Measurements from ENCODE around the gene CAPS.

Gene CAPS

DNA sequence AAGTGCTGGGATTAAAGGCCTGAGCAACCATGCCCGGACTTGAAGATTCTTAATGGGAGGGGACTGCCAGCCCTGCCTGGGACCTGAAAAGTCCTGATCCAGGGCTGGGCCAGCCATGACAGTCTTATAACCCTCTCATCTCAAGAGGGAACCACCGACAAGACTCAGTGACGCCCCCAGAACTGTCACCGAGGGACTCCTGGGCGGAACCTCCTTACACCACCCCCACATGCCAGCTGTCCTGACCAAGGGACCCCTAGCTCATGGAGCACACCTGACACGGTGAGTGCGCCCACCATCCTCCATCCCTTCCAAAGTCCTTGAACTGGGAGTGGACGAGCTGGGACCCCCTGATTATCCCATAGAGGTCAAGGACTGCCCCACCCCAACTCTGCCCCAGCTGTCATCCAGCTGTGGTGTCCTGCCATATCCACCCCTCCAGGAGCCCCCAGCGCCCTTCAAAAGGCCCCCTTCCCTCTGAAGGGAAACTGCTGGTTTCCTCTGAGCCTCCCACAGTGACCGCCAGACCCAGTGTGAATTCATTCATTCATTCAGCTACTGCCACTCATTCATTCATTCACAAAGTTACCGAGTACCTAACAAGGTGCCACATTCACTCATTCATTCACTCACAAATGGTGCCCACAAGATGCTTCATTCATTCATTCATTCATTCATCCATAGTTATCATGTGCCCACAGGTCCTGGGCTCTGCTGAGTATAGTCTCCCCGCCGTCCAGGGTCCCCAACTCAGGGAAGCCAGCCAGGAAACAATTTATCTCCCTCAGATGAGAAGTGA is 14.1 kb upstream of the CAPS start:
- H3K4me3 ChIP-seq (ENCODE audit: low read depth, low read length): no peak overlapping the region
- ChIA-PET POLR2A (no interaction called here), CTCF (interaction anchor here (1.2 to 2.9 kb wide), 3 partner anchors 9 to 96 kb away, joined by 3 to 22 read pairs (median 5); partner anchors contain the start of gene NRTN)
- TF ChIP-seq, protein P1, sequence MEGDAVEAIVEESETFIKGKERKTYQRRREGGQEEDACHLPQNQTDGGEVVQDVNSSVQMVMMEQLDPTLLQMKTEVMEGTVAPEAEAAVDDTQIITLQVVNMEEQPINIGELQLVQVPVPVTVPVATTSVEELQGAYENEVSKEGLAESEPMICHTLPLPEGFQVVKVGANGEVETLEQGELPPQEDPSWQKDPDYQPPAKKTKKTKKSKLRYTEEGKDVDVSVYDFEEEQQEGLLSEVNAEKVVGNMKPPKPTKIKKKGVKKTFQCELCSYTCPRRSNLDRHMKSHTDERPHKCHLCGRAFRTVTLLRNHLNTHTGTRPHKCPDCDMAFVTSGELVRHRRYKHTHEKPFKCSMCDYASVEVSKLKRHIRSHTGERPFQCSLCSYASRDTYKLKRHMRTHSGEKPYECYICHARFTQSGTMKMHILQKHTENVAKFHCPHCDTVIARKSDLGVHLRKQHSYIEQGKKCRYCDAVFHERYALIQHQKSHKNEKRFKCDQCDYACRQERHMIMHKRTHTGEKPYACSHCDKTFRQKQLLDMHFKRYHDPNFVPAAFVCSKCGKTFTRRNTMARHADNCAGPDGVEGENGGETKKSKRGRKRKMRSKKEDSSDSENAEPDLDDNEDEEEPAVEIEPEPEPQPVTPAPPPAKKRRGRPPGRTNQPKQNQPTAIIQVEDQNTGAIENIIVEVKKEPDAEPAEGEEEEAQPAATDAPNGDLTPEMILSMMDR (IDR thresholded peaks at IDR 0.05; ENCODE audit: insufficient read depth, low read length, missing control alignments): no peak
- no peak for DNase-seq (ENCODE audit: low read depth, low spot score)

DNA sequence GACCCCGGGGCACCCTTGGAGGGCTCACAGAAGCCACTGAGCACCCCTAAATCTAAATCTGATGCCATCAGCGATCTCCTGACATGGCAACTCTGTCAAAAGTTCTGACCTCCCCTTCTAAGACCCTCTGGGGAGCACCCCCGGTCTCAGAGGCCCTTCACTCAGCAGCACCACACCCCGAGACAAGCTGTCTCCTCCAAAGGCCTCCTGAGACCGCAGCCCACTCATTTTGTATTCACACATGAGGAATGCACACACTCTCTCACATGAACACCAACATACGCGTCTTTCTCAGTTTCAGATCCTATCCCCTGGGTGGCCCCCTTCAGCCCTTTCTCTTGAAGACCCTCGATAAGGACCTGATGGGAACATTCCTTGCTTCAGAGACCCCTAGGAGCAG is 13.1 kb upstream of the CAPS start:
- ChIA-PET CTCF (interaction anchor here (1.6 to 4.9 kb wide), 3 partner anchors 9 to 97 kb away, joined by 3 to 41 read pairs (median 22); partner anchors contain the start of gene NRTN), POLR2A (no interaction called here)
- no peak overlapping the region for H3K4me3 ChIP-seq (ENCODE audit: low read depth, low read length)
- TF ChIP-seq, protein P1 (IDR thresholded peaks at IDR 0.05; ENCODE audit: insufficient read depth, low read length, missing control alignments): no peak
- no peak for DNase-seq (ENCODE audit: low read depth, low spot score)

DNA sequence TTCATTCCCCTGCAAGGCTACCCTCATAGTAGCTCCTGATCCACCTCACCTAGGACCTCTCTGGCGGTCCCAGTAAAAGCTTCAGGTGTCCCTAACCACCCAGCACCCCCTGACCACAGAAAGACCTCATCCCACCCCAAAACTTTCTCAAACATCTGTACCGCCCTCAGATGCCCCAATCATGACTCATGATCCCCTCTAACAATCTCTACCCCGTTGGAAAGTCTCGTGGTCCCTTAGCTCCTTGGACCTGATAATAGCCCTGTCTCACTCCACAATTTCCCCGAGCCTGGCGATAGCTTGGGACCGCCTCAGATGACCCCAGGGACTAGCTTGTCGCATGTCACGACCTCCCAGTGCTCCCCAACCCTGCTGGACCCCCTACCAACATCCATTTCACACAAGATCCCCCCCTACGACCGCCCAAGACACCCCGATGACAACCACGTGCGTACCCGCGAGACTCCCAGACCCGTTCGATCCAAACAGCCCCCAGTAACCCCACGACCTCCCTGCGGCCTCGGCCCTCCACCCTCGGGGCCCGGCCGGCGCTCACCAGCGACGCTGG is 10.9 kb upstream of the CAPS start:
- CTCF ChIA-PET: interaction anchor here (0.8 to 4.9 kb wide), 6 partner anchors 11 to 184 kb away, joined by 3 to 41 read pairs (median 8); no protein-coding TSS in a partner anchor
- TF ChIP-seq, protein P1 (IDR thresholded peaks at IDR 0.05; ENCODE audit: insufficient read depth, low read length, missing control alignments): no peak
- no peak for DNase-seq (ENCODE audit: low read depth, low spot score)
- peak overlapping the region; percentile 100 for H3K4me3 ChIP-seq (ENCODE audit: low read depth, low read length)
- POLR2A ChIA-PET: interaction anchor here (0.5 to 2.6 kb wide), 6 partner anchors 10 to 610 kb away, joined by 3 to 23 read pairs (median 6); partner anchors contain the start of genes CATSPERD and LONP1

DNA sequence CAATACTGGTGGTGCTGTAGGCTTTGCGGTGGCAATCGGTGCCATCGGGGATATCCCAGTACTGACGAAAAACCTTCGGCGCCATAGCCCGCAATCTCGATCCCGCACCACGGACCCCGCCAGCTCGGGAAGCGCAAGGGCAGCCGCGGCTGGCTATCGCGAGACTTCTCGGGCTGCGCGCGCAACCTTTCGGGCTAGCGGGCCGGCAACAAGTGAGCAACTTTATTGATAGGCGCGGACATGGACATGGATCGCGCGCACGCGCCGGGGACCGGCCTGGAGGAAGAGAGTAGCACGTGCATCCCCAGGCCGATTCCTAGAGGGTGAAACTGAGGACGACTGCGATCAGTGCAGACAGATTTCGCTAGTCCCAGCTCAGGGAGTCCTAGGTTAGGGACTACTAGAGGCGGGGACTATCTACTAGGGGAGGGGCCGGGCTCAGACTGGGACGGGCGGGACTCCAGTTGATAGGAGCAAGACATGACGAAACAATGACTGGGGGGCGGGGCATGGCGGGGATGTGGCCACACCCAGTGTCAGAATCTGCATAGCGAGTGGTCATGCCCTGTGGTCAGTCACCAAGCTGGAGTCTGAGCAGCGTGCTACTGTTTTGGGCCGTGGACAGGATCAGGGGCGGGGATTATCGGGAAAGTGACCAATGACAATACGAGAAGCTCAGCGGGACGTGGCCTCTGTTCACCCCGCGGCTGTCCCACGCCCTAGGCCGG is 10.3 kb upstream of the CAPS start, which contains the start of gene NDUFA11:
TSS of gene NDUFA11 (minus strand) at position 167 of the 728 bp plus-strand sequence. CDS start at position 85, 82 bp downstream.
- ChIA-PET CTCF (interaction anchor here (1.4 to 4.9 kb wide), 5 partner anchors 11 to 119 kb away, joined by 3 to 41 read pairs (median 12); no protein-coding TSS in a partner anchor), POLR2A (interaction anchor here (0.5 to 2.6 kb wide), 7 partner anchors 11 to 611 kb away, joined by 3 to 23 read pairs (median 5); partner anchors contain the start of genes CATSPERD and LONP1)
- TF ChIP-seq, protein P1 (IDR thresholded peaks at IDR 0.05; ENCODE audit: insufficient read depth, low read length, missing control alignments): no peak

DNA sequence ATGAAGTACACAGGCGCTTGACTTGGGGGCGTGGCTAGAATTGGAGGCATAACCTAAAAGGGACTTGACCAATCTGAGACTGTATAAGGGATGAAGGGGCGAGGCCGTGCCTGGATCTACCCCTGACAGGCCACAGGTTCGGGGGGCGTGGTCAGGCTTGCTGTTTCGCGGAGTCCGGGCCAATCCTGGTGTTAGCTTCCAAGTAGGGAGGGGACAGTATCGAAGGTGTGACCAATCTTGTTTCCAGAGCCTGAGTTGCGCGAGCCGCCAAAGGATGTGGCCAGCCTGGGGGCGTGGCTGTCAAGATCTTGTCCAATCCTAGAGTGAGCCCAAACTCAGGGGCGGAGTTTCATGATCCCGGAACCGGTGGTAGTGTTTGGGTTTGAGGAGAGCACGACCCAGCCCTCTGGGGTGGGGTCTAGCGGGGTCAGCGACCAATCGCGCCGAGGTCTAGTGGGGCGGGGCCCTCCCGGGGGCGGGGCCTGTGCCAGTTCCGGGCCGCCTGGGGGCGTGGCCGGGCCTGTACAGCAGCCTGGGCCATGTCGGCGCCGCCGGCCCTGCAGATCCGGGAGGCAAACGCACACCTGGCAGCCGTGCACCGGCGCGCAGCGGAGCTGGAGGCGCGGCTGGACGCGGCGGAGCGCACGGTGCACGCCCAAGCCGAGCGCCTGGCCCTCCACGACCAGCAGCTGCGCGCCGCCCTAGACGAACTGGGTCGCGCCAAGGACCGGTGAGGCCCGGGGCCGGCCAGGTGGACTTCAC is 9.5 kb upstream of the CAPS start, which contains the start of gene VMAC:
TSS of gene VMAC (plus strand) at position 521 of the 762 bp plus-strand sequence. CDS start at position 540, 19 bp downstream.
- ChIA-PET POLR2A (interaction anchor here (1.4 to 2.6 kb wide), 5 partner anchors 12 to 186 kb away, joined by 4 to 23 read pairs (median 6); partner anchors contain the start of genes CATSPERD and LONP1), CTCF (interaction anchor here (1.4 to 4.9 kb wide), 5 partner anchors 12 to 119 kb away, joined by 3 to 41 read pairs (median 12); no protein-coding TSS in a partner anchor)
- H3K4me3 ChIP-seq (ENCODE audit: low read depth, low read length): peak within 1 kb of the TSS; percentile 100
- TF ChIP-seq, protein P1 (IDR thresholded peaks at IDR 0.05; ENCODE audit: insufficient read depth, low read length, missing control alignments): no peak
- peak; percentile 100 for DNase-seq (ENCODE audit: low read depth, low spot score)

More for the DNA sequence above, 10.3 kb upstream of the CAPS start, which contains the start of gene NDUFA11:
- no peak for DNase-seq (ENCODE audit: low read depth, low spot score)
- peak within 1 kb of the TSS; percentile 100 for H3K4me3 ChIP-seq (ENCODE audit: low read depth, low read length)
